C4-2B (cell line): ENCODE measurements around the gene EBLN2.

Source experiments
- ZFX ChIP-seq: fragments of 450-650 bp; IDR thresholded peaks from 2 replicates; pipeline ENCODE4 v1.6.1; 2017
- TF ChIP-seq, protein P1 (sequence below): fragments of 450-650 bp; conservative IDR thresholded peaks from 2 replicates; pipeline ENCODE4 v1.5.1; 2017; ENCODE audit warnings: mild to moderate bottlenecking

DNA sequence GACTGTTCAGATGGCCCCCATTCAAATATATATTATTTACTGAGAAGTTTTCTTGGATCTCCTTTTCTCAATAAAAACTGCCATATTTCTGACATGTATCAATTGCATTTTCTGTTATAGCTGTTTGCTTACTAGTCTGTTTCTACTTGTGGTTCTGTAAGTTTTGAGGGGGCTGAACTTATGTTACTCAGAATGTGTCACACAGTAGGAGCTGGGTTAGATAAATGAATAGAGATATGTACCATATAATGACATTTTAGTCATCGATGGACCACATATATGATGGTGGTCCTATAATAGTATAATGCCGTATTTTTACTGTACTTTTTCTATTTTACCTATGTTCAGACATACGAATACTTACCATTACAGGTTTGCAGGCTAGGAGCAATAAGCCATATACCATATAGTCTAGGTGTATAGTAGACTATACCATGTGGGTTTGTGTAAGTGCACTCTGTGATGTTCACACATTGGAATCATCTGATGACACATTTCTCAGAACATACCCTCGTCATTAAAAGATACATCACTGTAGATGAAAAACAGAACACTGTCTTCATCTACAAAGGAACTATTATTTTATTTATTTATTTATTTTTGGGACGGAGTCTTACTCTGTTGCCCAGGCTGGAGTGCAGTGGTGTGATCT, 42.5 kb upstream of the EBLN2 start:
- TF ChIP-seq, protein P1, sequence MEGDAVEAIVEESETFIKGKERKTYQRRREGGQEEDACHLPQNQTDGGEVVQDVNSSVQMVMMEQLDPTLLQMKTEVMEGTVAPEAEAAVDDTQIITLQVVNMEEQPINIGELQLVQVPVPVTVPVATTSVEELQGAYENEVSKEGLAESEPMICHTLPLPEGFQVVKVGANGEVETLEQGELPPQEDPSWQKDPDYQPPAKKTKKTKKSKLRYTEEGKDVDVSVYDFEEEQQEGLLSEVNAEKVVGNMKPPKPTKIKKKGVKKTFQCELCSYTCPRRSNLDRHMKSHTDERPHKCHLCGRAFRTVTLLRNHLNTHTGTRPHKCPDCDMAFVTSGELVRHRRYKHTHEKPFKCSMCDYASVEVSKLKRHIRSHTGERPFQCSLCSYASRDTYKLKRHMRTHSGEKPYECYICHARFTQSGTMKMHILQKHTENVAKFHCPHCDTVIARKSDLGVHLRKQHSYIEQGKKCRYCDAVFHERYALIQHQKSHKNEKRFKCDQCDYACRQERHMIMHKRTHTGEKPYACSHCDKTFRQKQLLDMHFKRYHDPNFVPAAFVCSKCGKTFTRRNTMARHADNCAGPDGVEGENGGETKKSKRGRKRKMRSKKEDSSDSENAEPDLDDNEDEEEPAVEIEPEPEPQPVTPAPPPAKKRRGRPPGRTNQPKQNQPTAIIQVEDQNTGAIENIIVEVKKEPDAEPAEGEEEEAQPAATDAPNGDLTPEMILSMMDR = no peak
- no peak for TF ChIP-seq ZFX
